IgD-negative memory B cell (primary cell): ENCODE results near the gene SSH2. TPM values are rescaled to one million over a fixed set of nuclear protein-coding genes. Genes with fewer than 3 reads are reported as not detected.

Source experiments
- H3K27ac Mint-ChIP-seq, 3 donors: one replicate each; pipeline ENCODE4 v1.8.0; 2020 to 2022; ENCODE audit warnings: mild to moderate bottlenecking in 3 of 3, mixed read lengths in 3 of 3, moderate library complexity in 1 of 3
- H3K27me3 Mint-ChIP-seq: one replicate; pipeline ENCODE4 v1.8.0; 2021; ENCODE audit warnings: mixed read lengths
- H3K36me3 Mint-ChIP-seq: one replicate; pipeline ENCODE4 v1.8.0; 2020; ENCODE audit warnings: mild to moderate bottlenecking, mixed read lengths
- H3K4me1 Mint-ChIP-seq, 3 donors: one replicate each; pipeline ENCODE4 v1.8.0; 2020 to 2022; ENCODE audit warnings: mixed read lengths in 3 of 3, mild to moderate bottlenecking in 1 of 3
- H3K4me3 Mint-ChIP-seq, 4 donors: one replicate each; pipeline ENCODE4 v1.8.0; 2020 to 2022; ENCODE audit warnings: mild to moderate bottlenecking in 4 of 4, mixed read lengths in 4 of 4, moderate library complexity in 3 of 4
- H3K9me3 Mint-ChIP-seq, 3 donors: one replicate each; pipeline ENCODE4 v1.8.0; 2020 to 2021; ENCODE audit warnings: mixed read lengths in 3 of 3, mild to moderate bottlenecking in 1 of 3
- polyA plus RNA-seq: library from polyadenylated mRNA; unstranded; fragments of 300-500 nt; fragmentation: Illumina TruSeq; gene quantifications from one replicate; pipeline ENCODE4 v1.2.3, GENCODE V29; 2021

SSH2 gene
- polyA plus RNA-seq, 1 donor from 2014 or later: 51.6 TPM

- H3K4me1 Mint-ChIP-seq: peaks cover 28 to 46% (median 43%) of the 10 kb centered on the region in 3 donors
- H3K27ac Mint-ChIP-seq: peak overlapping the region; percentile 84 to 93 (median 86)
- H3K36me3 Mint-ChIP-seq: no peaks in the 10 kb centered on the region
- H3K4me3 Mint-ChIP-seq: peak overlapping the region; percentile 87 to 98 (median 92)
- H3K9me3 Mint-ChIP-seq: no peaks in the 10 kb centered on the region
- no peaks in the 10 kb centered on the region for H3K27me3 Mint-ChIP-seq
Observed at GRCh38 chr17:29588562-29589411, 341.2 kb downstream of the SSH2 start.

DNA sequence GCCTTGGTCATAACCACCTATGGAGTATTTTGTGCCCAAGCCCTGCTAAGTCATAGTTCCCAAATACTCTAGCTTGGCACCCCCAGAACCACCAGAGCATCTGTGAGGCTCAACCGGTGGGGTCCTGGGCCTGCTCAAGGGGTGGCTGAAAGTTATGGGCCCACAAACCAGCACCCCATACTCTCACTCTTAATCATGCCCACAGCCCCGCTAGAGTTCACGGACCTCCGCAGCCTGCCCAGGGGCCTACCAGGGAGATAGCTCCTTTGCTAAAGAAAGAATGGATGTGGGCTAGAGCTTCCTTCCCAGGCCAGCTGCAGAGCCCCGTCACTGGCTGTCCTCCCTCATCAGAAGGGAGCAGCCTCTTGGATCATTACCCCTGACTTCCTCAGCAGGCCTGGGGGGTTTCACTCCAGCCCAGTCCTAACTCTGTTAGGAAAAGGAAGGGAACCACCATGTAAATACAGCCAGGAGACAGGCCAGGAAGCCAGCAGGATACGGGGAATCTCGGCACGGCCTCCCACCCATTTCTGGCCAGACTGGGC, 341.9 kb downstream of the SSH2 start:
- Mint-ChIP-seq H3K9me3 (no peaks in the 10 kb centered on the region), H3K4me1 (peaks cover 31 to 47% (median 43%) of the 10 kb centered on the region in 3 donors), H3K27ac (peak overlapping the region; percentile 84 to 93 (median 86)), H3K27me3 (no peaks in the 10 kb centered on the region), H3K36me3 (no peaks in the 10 kb centered on the region), H3K4me3 (peak overlapping the region; percentile 87 to 98 (median 92))

DNA sequence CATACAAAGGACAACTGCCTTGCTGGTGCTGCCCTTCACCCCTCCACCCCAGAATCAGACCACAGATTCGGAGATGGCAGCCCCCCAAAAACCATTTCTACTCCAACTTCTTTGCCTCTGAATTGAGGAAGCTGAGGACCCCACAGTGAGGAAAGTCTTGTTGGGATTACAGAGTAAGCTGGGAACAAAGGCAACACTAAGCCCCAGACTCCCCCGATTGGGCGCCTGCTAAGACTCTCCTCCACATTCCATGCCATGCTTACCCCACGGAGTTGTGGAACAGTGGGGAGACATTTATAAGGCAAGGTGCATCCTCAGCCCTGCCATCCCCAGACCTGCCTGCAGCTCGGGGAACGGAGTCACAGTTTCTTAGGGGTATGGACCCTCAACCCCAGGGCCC, 342.4 kb downstream of the SSH2 start:
- Mint-ChIP-seq H3K4me3 (peak overlapping the region in 3 of 4 donors; percentile 25 to 98 (median 89)), H3K27me3 (no peaks in the 10 kb centered on the region), H3K27ac (peak overlapping the region in 1 of 3 donors; percentile 86), H3K4me1 (peaks cover 31 to 47% (median 40%) of the 10 kb centered on the region in 3 donors), H3K9me3 (no peaks in the 10 kb centered on the region), H3K36me3 (no peaks in the 10 kb centered on the region)

GRCh38 chr17:29586676-29587469, 343.2 kb downstream of the SSH2 start:
- no peaks in the 10 kb centered on the region for H3K27me3 Mint-ChIP-seq
- H3K4me1 Mint-ChIP-seq: peaks cover 25 to 41% (median 33%) of the 10 kb centered on the region in 3 donors
- no peaks in the 10 kb centered on the region for H3K36me3 Mint-ChIP-seq
- peak overlapping the region; percentile 25 to 89 (median 50) for H3K4me3 Mint-ChIP-seq
- no peaks in the 10 kb centered on the region for H3K9me3 Mint-ChIP-seq
- peak overlapping the region in 2 of 3 donors; percentile 69 to 86 for H3K27ac Mint-ChIP-seq

GRCh38 chr17:29585080-29585751, 344.8 kb downstream of the SSH2 start:
- Mint-ChIP-seq H3K4me1 (peaks cover 23 to 34% (median 24%) of the 10 kb centered on the region in 3 donors), H3K4me3 (peak overlapping the region in 2 of 4 donors; percentile 33 to 84), H3K36me3 (peaks cover 2% of the 10 kb centered on the region), H3K27ac (peak overlapping the region in 2 of 3 donors; percentile 50 to 56), H3K27me3 (no peaks in the 10 kb centered on the region), H3K9me3 (no peaks in the 10 kb centered on the region)

DNA sequence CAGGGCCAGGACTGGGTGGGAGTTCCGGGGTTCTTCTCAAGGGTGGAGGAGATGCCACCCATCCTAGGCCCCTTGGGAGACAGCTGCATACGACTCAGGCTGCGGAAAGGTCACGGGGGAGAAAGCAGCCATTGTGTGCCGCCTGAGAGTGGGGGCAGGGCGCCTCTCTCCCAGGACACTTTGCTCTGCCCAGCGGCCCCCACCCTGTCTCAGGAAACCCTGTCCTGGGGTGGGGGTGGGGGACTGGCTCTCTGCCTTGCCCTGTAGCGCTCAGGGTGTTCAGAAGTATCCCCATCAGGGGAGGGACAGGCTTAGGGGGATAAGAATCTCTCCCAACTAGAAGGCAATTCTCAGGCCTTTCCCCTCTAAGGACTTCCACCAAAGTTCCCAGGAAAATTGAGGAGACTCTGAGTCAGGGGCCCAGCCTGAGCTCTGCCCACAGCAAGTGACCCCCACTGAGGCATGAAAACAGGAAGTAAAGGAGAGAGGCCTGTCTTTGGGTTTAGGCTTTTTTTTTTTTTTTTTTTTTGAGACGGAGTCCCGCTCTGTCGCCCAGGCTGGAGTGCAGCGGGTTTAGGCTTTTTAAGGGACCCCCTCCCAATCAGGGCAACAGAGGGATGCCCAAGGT, 345.5 kb downstream of the SSH2 start:
- Mint-ChIP-seq H3K27me3 (no peaks in the 10 kb centered on the region), H3K27ac (peak overlapping the region in 2 of 3 donors; percentile 56 to 73), H3K4me1 (peaks cover 21 to 31% (median 23%) of the 10 kb centered on the region in 3 donors), H3K9me3 (no peaks in the 10 kb centered on the region), H3K36me3 (peaks cover 3% of the 10 kb centered on the region), H3K4me3 (peak overlapping the region in 2 of 4 donors; percentile 55 to 84)

- Mint-ChIP-seq H3K27me3 (no peaks in the 10 kb centered on the region), H3K9me3 (no peaks in the 10 kb centered on the region), H3K27ac (peak overlapping the region in 1 of 3 donors; percentile 7), H3K4me3 (peak overlapping the region in 1 of 4 donors; percentile 55), H3K36me3 (peaks cover 3% of the 10 kb centered on the region), H3K4me1 (peaks cover 21 to 31% (median 23%) of the 10 kb centered on the region in 3 donors)
Observed at GRCh38 chr17:29583324-29584248, 346.4 kb downstream of the SSH2 start.

GRCh38 chr17:29582772-29583171, 347.3 kb downstream of the SSH2 start:
- H3K36me3 Mint-ChIP-seq: peaks cover 3% of the 10 kb centered on the region
- H3K9me3 Mint-ChIP-seq: no peaks in the 10 kb centered on the region
- no peaks in the 10 kb centered on the region for H3K27me3 Mint-ChIP-seq
- no peak overlapping the region for H3K4me3 Mint-ChIP-seq
- no peak overlapping the region for H3K27ac Mint-ChIP-seq
- peaks cover 18 to 26% (median 19%) of the 10 kb centered on the region in 3 donors for H3K4me1 Mint-ChIP-seq

DNA sequence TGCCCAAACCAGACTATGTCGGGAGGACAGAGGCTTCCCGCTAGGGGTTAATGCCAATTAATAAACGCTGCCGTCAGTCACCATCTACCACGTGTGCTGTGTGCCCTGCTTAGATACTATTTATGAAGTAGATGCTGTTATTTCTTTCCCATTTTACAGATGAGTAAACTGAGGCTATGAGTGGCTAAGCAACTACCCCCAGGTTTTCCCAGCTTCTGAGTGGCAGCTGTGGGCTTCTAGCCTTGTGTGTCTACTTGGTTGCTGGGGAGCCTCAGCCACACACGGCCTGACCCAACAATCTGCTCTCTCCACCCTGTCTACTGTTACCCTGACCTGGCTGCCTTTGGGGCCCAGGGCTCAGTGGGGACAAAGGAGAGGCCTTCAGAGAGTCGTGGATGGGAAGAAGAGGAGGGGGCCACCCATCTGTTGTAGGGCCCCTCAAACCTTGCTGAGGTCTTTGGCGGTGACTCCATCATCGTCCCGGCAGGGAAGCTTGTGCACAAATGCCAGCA, 347.7 kb downstream of the SSH2 start:
- Mint-ChIP-seq H3K27ac (peak overlapping the region in 1 of 3 donors; percentile 71), H3K4me1 (peaks cover 17 to 21% (median 18%) of the 10 kb centered on the region in 3 donors), H3K36me3 (peaks cover 3% of the 10 kb centered on the region), H3K4me3 (no peak overlapping the region), H3K9me3 (no peaks in the 10 kb centered on the region), H3K27me3 (no peaks in the 10 kb centered on the region)

GRCh38 chr17:29581583-29582253, 348.3 kb downstream of the SSH2 start:
- Mint-ChIP-seq H3K9me3 (no peaks in the 10 kb centered on the region), H3K4me1 (peaks cover 14 to 21% (median 18%) of the 10 kb centered on the region in 3 donors), H3K4me3 (no peak overlapping the region), H3K36me3 (peaks cover 3% of the 10 kb centered on the region), H3K27me3 (no peaks in the 10 kb centered on the region), H3K27ac (peak overlapping the region in 1 of 3 donors; percentile 71)

DNA sequence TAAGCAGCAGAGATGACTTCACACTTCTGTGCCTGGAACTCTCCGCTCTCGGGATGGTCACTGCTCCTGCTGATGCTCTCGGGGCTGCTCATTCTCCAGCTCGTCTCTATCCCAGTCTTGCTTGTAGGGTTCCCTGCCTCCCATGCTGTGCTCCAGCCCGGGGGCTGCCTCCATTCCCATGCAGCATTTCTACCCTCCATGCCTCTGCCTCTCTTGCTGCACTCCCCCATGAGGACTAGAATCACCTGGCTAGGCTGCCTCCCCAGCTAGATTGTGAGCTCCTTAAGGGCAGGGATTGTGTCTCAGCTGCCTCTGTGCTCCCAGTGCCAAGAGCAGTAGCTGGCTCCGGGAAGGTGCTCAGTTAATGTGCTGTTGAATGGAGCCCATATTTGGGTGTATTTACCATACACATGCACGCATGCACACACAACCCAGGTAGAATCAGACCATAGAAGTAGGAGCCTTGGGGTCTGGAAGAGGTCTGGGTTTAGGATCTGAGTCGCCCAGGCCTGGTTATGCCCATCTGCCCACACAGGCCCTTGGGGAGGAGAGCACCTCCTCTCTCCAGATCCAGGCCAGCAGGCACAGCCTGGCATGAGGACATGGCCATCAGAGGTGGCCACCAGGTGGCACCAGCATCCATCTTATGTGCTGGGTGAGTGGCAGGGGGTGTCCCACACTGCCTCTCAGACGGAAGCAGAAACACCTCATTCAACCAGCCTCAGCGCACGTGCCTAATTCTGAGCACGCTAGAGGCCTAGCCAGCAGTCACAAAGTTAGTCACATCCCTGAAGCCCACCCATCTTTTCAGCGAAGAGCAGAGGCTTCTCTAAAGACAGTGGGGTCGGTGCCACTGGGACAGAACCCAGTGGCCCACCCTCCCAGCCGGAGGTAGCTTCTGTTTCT, 349.9 kb downstream of the SSH2 start:
- H3K27ac Mint-ChIP-seq: peak overlapping the region; percentile 8 to 87 (median 68)
- H3K36me3 Mint-ChIP-seq: peaks cover 3% of the 10 kb centered on the region
- H3K27me3 Mint-ChIP-seq: no peaks in the 10 kb centered on the region
- peaks cover 7 to 14% (median 13%) of the 10 kb centered on the region in 3 donors for H3K4me1 Mint-ChIP-seq
- H3K4me3 Mint-ChIP-seq: peak overlapping the region in 1 of 4 donors; percentile 2
- no peaks in the 10 kb centered on the region for H3K9me3 Mint-ChIP-seq
